ENCODE measurements around the gene ALOX15.
"Not testable (repeated sequence)": the region's sequence is repeated elsewhere in the genome, so short reads cannot be mapped to it uniquely, and the experiment has no call there.

Gene ALOX15

DNA sequence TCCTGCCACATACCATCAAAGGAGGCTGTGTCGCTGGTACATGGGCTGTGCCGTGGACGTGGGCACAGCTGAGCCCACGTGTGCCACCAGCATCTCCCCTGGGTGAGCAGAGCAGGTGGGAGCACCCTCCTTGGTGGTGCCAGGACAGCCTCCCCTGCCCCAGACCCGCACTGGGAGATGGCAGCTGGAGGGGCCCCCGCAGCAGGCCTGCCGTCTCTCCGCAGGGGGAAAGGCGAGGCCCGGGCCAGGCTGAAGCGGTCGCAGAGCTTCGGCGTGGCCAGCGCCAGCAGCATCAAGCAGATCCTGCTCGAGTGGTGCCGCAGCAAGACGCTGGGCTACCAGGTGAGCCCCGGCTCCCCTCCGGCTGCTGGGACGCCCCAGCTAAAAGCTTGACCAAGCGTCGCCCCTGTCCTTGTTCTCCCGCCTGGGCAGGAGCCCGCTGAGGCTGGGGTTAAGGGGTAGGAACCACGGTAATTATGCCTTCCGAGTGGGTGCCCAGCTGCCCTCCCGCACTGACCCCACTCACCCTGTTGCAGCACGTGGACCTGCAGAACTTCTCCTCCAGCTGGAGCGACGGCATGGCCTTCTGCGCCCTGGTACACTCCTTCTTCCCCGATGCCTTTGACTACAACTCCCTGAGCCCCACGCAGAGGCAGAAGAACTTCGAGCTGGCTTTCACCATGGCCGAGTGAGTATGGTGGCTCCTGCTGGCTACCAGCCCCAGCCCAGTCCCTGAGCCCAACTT is 44.7 kb downstream of the ALOX15 start:
- no peak overlapping the region for H3K27ac ChIP-seq

DNA sequence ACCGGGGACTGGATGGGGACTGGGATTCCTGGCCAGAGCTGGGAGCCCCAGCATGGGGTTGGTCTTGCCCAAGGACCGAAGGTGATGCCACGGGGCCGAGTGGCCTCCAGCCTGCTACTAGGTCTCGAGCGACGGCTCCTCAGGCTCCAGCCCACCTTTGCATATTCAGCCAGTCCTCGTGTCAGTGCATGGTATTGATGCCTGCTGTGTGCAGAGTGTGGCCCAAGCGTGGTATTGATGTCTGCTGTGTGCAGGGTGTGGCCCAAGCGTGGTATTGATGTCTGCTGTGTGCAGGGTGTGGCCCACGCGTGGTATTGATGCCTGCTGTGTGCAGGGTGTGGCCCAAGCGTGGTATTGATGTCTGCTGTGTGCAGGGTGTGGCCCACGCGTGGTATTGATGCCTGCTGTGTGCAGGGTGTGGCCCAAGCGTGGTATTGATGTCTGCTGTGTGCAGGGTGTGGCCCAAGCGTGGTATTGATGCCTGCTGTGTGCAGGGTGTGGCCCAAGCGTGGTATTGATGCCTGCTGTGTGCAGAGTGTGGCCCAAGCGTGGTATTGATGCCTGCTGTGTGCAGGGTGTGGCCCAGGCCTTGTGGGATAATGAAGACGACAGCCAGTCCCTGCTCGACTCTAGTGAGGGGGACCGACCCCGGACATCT is 45.7 kb downstream of the ALOX15 start:
- not testable (repeated sequence) for H3K4me3 ChIP-seq, H3K27ac ChIP-seq

More for the DNA sequence above, 44.7 kb downstream of the ALOX15 start:
- H3K4me3 ChIP-seq = no peak overlapping the region

DNA sequence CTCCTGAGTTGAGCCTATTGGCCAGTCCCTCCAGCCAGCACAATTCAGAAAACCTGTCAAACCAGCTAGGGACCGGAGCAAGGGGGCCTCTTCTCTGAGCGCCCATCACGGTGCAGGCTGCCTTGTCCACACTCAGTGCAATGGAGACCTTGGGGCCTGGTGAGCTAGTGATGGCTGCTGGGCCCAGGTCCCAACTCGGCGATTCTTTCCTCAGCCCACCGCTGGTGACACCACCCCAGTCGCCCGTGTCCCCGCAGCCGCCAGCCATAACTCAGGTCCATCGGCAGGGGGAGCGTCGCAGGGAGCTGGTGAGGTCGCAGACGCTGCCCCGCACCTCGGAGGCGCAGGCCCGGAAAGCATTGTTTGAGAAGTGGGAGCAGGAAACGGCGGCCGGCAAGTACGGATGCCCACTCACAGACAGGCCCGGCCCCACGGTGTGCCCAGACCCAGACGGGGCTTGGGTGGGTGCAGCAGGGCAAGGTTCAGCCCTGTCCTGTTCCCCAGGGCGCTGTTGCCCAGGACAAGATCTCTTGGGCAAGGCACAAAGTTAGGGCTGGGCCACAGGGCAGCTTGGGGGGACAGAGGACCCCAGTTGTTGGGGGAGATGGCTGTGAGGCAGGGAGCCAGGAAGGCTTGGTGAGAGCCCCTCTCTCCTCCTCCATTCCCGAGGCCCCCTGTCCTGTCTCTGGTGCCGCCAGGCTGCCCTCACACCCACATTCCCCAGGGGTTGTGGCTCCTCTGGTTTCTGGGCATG is 46.4 kb downstream of the ALOX15 start:
- no peak overlapping the region for H3K4me3 ChIP-seq
- H3K27ac ChIP-seq = no peak overlapping the region

GRCh38 chr17:4594406-4594805 is 47.1 kb downstream of the ALOX15 start:
- Histone ChIP-seq H3K27ac (no peak overlapping the region), H3K4me3 (no peak overlapping the region)

DNA sequence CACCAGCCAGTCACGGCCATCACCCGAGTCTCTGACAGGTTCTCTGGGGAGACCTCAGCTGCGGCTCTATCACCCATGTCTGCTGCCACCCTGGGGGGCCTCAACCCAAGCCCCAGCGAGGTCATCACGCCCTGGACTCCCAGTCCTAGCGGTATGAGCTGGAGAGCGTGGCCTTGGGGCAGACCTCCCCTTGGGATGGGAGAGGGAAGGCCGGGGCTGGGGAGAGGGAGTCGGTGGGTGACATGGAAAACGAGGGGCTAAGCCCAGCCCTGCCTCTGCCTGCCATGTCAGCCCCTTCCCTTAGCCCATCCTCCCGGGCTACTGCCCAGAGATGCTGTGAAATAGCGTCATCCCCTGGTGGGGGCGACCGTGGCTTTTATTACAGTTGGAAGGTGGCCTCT is 48.5 kb downstream of the ALOX15 start:
- Histone ChIP-seq H3K4me3 (no peak overlapping the region), H3K27ac (no peak overlapping the region)

DNA sequence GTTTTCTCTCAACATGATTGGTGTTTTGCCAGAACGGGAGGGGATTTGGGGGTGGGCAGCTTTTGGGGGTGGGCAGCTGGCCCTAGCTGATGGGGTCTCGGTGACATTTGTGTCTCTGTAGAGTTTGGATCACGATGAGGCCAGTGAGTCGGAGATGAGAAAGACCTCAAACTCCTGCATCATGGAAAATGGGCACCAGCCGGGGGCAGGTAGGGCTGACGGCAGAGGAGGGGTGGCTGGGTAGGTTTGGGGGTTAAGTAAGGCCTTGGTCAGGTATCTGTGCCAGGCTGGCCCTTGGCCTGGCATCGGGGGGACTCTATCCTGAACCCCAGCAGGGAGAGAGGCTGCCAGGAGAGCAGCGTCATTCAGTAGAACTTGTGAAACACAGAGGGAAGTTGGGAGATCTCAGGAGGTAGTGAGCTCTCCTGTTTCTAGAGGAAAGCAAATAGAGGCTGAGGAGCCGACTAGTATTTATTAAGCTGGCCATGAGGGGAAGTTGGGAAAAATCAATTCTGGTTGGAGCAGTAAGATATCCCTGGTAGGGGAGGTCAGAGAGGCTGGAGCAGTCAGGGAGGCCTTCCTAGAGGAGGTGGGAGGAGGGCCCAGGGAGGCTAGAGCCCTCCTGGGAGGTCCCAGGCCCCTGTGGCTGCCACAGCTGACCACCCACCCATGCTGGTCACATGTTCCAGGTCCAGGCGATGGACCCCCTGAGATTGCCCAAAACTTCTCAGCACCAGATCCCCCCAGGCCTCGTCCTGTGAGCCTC is 49.1 kb downstream of the ALOX15 start:
- H3K4me3 ChIP-seq = no peak overlapping the region
- H3K27ac ChIP-seq = no peak overlapping the region

DNA sequence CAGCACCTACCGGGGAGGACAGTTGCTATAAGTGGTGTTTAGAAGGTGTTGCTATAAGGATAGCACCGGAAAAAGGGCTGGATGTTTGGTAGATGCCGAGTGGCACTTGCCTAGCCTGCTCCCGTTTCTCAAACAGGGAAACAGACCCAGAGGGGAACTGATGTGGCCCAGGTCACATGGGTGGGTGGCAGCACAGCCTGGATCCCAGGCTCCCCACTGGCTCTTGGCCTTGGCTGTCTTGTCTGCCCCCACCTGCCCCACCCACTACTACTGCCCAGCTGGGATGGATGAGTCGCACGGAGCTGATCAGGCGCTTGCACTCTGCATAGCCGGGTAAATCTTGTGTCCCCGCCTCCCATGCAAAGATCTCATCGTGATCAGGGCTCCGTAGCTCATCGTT is 49.9 kb downstream of the ALOX15 start:
- no peak overlapping the region for H3K27ac ChIP-seq
- H3K4me3 ChIP-seq = no peak overlapping the region

DNA sequence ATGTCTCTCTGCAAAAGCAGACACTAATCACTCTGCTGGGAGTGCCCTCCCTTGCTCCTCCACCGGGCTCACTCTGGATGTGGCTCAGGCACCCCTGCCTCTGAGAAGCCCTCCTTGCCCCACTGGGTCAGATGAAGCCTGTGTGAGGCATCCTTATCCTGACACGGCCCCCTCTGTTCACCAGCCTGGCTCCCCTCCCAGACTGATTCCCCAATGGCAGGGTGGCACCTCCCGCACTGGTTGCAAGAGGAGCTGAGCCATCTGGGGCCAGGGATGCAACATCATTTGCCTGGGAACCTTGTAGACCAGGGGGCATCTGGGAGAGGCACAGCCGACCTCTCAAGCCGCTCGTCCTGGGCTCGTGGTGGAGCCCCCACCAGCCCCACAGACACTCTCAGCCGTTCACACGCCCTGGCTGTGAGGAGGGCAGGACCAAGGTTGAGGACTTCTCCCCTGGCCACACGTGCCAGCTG is 50.5 kb downstream of the ALOX15 start:
- H3K4me3 ChIP-seq = no peak overlapping the region
- no peak overlapping the region for H3K27ac ChIP-seq

DNA sequence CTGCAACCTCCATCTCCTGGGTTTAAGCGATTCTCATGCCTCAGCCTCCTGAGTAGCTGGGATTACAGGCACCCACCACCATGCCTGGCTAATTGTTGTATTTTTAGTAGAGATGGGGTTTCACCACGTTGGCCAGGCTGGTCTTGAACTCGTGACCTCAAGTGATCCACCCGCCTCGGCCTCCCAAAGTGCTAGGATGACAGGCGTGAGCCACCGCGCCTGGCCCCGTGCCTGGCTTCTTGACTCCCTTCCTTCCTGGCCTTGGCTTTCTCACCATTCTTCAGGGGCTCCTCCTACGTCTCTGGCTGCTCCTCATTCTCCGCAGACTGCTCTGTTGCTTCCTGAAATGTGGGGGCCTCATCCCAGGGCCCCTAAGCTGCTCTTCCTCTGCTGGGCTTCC is 51.4 kb downstream of the ALOX15 start:
- H3K4me3 ChIP-seq, H3K27ac ChIP-seq: not testable (repeated sequence)

GRCh38 chr17:4588898-4589625 is 52.4 kb downstream of the ALOX15 start:
- H3K27ac ChIP-seq = no peak overlapping the region
- no peak overlapping the region for H3K4me3 ChIP-seq

GRCh38 chr17:4588391-4588790 is 53.1 kb downstream of the ALOX15 start:
- Histone ChIP-seq H3K4me3 (no peak overlapping the region), H3K27ac (no peak overlapping the region)

DNA sequence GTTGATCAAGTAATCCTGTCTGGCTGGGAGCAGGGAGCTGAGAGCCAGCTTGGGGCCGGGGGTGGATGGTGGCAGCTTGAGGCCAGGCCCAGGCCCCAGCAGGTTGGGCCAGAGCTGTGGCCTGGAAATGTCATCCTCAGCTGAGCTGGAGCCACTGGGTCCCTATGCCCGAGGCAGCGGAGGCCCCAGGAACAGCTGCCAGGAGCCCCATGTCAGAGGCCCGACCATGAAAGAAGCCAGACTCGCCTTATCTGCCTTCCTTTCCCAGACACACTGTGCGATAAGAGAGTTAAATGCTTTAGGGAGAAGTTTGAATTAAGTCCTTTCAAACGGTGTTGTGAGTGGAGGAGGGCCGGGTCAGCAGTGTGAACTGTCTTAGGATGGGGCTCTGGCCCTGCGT is 53.7 kb downstream of the ALOX15 start:
- Histone ChIP-seq H3K4me3 (no peak overlapping the region), H3K27ac (no peak overlapping the region)

DNA sequence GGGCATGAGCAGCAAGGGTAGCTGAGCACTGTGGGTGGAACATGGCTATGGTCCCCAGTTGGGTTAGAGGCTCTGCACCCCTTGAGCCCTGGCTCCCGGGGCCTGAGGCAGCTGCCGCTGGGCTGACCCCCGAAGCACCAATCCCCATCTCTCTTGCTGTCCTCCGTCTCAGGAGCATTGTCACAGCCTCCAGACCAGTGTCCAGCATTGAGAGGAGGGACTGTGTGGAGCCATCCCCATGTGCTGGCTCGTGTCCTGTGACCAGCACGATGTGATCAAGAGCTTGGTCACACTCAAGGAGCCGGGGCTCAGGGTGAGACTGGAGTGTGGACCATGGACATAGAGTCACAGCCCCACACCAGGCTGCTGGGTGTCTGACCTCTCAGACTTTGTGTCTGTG is 54.3 kb downstream of the ALOX15 start:
- Histone ChIP-seq H3K4me3 (no peak overlapping the region), H3K27ac (no peak overlapping the region)

DNA sequence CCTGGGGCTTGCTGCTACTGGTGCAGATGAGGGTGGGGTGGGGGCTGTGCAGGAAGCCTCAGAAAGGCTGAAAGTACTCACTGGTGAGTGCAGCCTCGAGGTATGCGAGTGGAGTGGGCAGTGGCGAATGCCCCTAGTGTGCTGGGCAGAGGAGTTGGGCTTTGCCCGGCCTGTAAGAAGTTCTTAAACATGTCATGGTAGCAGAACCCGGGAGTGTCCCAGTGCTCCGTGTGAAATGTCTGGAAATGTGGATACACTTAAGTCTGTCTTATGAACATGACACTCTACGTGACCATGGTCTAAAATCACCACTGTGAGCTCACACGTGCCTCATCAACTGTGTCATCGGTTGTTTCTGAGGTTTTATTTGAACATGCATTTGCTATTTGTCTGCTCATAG is 55.4 kb downstream of the ALOX15 start:
- Histone ChIP-seq H3K4me3 (no peak overlapping the region), H3K27ac (no peak overlapping the region)

GRCh38 chr17:4585638-4585994 is 55.9 kb downstream of the ALOX15 start:
- no peak overlapping the region for H3K4me3 ChIP-seq
- H3K27ac ChIP-seq = no peak overlapping the region

GRCh38 chr17:4584917-4585637 is 56.4 kb downstream of the ALOX15 start:
- H3K4me3 ChIP-seq = peak overlapping the region in 4 of 7 experiments; percentile 35 to 45 (median 36)
- H3K27ac ChIP-seq = no peak overlapping the region

GRCh38 chr17:4584101-4584916 is 57.2 kb downstream of the ALOX15 start, which contains the start of gene SMTNL2:
TSS of gene SMTNL2 (plus strand) at chr17:4584529. CDS start at chr17:4584606, 77 bp downstream.
- peak within 1 kb of the TSS; percentile 8 to 45 (median 35) for H3K4me3 ChIP-seq
- peak within 1 kb of the TSS in 2 of 21 experiments; percentile 16 to 62 for H3K27ac ChIP-seq

DNA sequence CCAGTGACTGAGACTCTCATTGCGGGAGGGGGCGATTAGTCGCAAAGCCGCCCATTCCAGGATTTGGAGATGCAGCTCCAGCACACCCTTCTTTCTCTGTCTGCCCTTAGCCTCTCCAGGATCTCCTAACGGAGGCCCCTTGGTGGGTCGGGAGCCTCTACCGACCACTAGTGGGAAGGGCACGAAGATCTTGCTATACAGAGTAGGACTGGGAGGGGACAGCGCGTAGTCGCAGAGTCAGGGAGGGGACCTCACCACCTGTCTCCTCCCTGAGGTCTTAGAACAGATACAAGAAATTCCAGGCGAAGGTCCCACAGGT is 57.7 kb downstream of the ALOX15 start:
- peak overlapping the region in 2 of 21 experiments; percentile 16 to 62 for H3K27ac ChIP-seq

More for the DNA sequence above, 57.7 kb downstream of the ALOX15 start:
- H3K4me3 ChIP-seq = peak overlapping the region; percentile 8 to 45 (median 35)
